ENCODE results near the gene BCOR. TPM values are rescaled to one million over a fixed set of nuclear protein-coding genes. Genes with fewer than 3 reads are reported as not detected.

BCOR gene
- total and polyA plus RNA-seq, 2 of the 13 experiments (the other 11 are each of a cell fraction or from before 2014, with no cell fraction given) = 14.3 to 15.2 TPM

DNA sequence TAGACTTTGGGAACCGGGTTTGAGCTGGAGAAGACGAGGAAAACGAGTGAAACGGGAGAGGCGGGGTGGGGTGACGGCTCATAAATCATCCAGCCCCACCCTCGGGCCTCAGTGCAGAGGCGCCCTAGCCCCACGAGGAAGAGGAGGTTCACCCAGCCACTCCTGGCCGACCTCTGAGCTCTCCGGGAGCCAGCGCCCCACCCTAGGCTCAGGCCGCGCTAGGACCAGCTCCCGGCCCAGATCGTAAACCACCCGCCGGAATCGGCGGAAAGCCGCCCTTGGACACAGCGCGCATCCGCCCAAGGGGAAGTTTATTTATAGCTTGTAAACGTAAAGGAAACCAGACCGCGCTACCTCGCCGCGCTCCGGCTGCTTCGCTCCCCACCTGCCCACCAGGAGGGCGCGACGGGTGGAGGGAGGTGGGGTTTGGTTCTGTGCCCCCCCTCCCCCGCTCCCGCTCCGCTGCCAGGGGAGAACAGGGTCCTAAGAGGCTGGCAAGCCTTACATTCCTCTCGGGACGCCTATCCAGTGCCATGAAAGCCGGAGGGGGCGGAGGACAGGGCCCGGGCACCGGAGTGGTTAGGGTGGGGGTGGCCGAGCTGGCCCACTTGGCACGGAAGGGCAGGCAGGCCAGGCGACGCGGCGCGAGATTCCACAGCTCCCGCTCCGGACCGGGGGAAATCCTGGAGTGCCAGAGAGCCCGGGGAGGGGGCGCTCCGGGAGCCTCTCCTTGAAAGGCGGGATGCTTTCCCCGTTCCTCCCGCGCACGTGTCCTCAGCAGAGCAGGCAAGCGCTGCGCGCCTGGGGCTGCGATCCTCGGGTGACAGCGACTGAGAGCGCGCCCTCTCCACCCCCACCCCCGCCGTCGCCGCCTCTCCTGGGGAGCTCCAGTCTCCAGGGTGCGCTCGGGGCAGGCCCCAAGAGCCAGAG is 84.2 kb downstream of the BCOR start (continued):
- TF ChIP-seq BCL3 (CRISPR knock-in tag; IDR thresholded peaks at IDR 0.05) (no peak), BHLHE40 (IDR thresholded peaks at IDR 0.05; ENCODE audit: low read length) (peak; percentile 15; the same call in 1 of the 2 replicates), AHR (CRISPR knock-in tag; IDR thresholded peaks at IDR 0.05) (no peak), ZNF343 (CRISPR knock-in tag; IDR thresholded peaks at IDR 0.05) (0 out of 2 replicates have a peak, but pooled peaks have one; percentile 39), RBFOX2 (IDR thresholded peaks at IDR 0.05; ENCODE audit: low read depth, low read length) (peak; percentile 90), REPIN1 (CRISPR knock-in tag; IDR thresholded peaks at IDR 0.05; ENCODE audit: borderline replicate concordance, low read depth) (no peak), ZFY (CRISPR knock-in tag; IDR thresholded peaks at IDR 0.05) (0 out of 2 replicates have a peak, but pooled peaks have one; percentile 24), HDAC1 (CRISPR knock-in tag; IDR thresholded peaks at IDR 0.05) (peak; percentile 53; the same call in 1 of the 2 replicates), JUNB (CRISPR knock-in tag; IDR thresholded peaks at IDR 0.05; ENCODE audit: borderline replicate concordance) (no peak), ZNF264 (CRISPR knock-in tag; IDR thresholded peaks at IDR 0.05) (no peak), ZNF614 (CRISPR knock-in tag; IDR thresholded peaks at IDR 0.05; ENCODE audit: borderline replicate concordance) (no peak), NCOA2 (CRISPR knock-in tag; IDR thresholded peaks at IDR 0.05) (no peak; the same call in 1 of the 2 replicates), ERF (CRISPR knock-in tag; IDR thresholded peaks at IDR 0.05) (no peak), NFIC (IDR thresholded peaks at IDR 0.05; ENCODE audit: low read length) (0 out of 2 replicates have a peak, but pooled peaks have one; percentile 27), NR2F1 (CRISPR knock-in tag; IDR thresholded peaks at IDR 0.05) (no peak), HOXD1 (CRISPR knock-in tag; IDR thresholded peaks at IDR 0.05) (peak; percentile 76; the same call in 1 of the 2 replicates), MBNL3 (CRISPR knock-in tag; conservative IDR thresholded peaks at IDR 0.05) (no peak), HOXA7 (CRISPR knock-in tag; IDR thresholded peaks at IDR 0.05) (no peak), SMAD1 (CRISPR knock-in tag; IDR thresholded peaks at IDR 0.05; ENCODE audit: borderline replicate concordance, low read depth) (no peak), FIP1L1 (IDR thresholded peaks at IDR 0.05; ENCODE audit: borderline replicate concordance, insufficient read depth, low read depth, low read length) (no peak), ZFP90 (CRISPR knock-in tag; IDR thresholded peaks at IDR 0.05; ENCODE audit: borderline replicate concordance) (0 out of 2 replicates have a peak, but pooled peaks have one; percentile 5), TCF7L2 (IDR thresholded peaks at IDR 0.05; ENCODE audit: low read depth, low read length) (no peak), ZNF607 (CRISPR knock-in tag; IDR thresholded peaks at IDR 0.05; ENCODE audit: borderline replicate concordance) (peak; percentile 40; the same call in 1 of the 2 replicates), AGO2 (optimal IDR thresholded peaks at IDR 0.05; ENCODE audit: low read depth, low read length) (peak; percentile 15), MED1 (CRISPR knock-in tag; IDR thresholded peaks at IDR 0.05) (peak; percentile 38; the same call in 1 of the 2 replicates), ZNF235 (CRISPR knock-in tag; IDR thresholded peaks at IDR 0.05; ENCODE audit: borderline replicate concordance) (no peak)
- TF ChIP-seq, protein P1, sequence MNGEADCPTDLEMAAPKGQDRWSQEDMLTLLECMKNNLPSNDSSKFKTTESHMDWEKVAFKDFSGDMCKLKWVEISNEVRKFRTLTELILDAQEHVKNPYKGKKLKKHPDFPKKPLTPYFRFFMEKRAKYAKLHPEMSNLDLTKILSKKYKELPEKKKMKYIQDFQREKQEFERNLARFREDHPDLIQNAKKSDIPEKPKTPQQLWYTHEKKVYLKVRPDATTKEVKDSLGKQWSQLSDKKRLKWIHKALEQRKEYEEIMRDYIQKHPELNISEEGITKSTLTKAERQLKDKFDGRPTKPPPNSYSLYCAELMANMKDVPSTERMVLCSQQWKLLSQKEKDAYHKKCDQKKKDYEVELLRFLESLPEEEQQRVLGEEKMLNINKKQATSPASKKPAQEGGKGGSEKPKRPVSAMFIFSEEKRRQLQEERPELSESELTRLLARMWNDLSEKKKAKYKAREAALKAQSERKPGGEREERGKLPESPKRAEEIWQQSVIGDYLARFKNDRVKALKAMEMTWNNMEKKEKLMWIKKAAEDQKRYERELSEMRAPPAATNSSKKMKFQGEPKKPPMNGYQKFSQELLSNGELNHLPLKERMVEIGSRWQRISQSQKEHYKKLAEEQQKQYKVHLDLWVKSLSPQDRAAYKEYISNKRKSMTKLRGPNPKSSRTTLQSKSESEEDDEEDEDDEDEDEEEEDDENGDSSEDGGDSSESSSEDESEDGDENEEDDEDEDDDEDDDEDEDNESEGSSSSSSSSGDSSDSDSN (CRISPR knock-in tag; IDR thresholded peaks at IDR 0.05) = peak; percentile 62; the same call in 1 of the 2 replicates
